SK-N-SH treated with all-trans-retinoic acid at 6 μM for 48 hours (cell line): ENCODE data around the gene TAF6.

Source experiments
- ATAC-seq: fragments of 200-7000 bp; cut with Tn5 transposase; 3 replicates; pipeline ENCODE4 v1.9.1; 2020; ENCODE audit warnings: mild to moderate bottlenecking, moderate library complexity
- ARNTL ChIP-seq: fragments of 450-650 bp; formaldehyde crosslinking; IDR thresholded peaks from 2 replicates; pipeline ENCODE4 v1.5.0; 2020; ENCODE audit warnings: low read depth, mild to moderate bottlenecking, moderate library complexity, borderline replicate concordance
- BACH2 ChIP-seq: fragments of 250-450 bp; sonication (Bioruptor Pico); IDR thresholded peaks from 2 replicates; pipeline ENCODE4 v1.9.0; 2021; ENCODE audit warnings: mild to moderate bottlenecking, borderline replicate concordance
- CSDC2 ChIP-seq: fragments of 250-450 bp; sonication (Bioruptor Pico); IDR thresholded peaks from 2 replicates; pipeline ENCODE4 v1.5.0; 2020; ENCODE audit warnings: mild to moderate bottlenecking, moderate library complexity
- GLIS3 ChIP-seq: fragments of 250-450 bp; sonication (Bioruptor Pico); IDR thresholded peaks from 2 replicates; pipeline ENCODE4 v1.5.0; 2020; ENCODE audit warnings: mild to moderate bottlenecking, moderate library complexity
- ISL1 ChIP-seq: fragments of 250-450 bp; sonication (Bioruptor Pico); IDR thresholded peaks from 2 replicates; pipeline ENCODE4 v2.1.2; 2022; ENCODE audit warnings: mild to moderate bottlenecking, moderate library complexity
- OSR1 ChIP-seq: fragments of 250-450 bp; sonication (Bioruptor Pico); IDR thresholded peaks from 2 replicates; pipeline ENCODE4 v1.8.0; 2022; ENCODE audit warnings: moderate library complexity, mild to moderate bottlenecking, inconsistent platforms
- PPARA ChIP-seq: fragments of 250-450 bp; sonication (Bioruptor Pico); IDR thresholded peaks from 2 replicates; pipeline ENCODE4 v1.5.0; 2020; ENCODE audit warnings: mild to moderate bottlenecking, borderline replicate concordance
- RARB ChIP-seq: fragments of 250-450 bp; sonication (Bioruptor Pico); IDR thresholded peaks from 2 replicates; pipeline ENCODE4 v1.8.0; 2021; ENCODE audit warnings: mild to moderate bottlenecking, moderate library complexity
- TCF4 ChIP-seq: fragments of 250-450 bp; sonication (Bioruptor Pico); IDR thresholded peaks from 2 replicates; pipeline ENCODE4 v1.8.0; 2021; ENCODE audit warnings: mild to moderate bottlenecking, moderate library complexity, borderline replicate concordance
- TOX ChIP-seq: fragments of 250-450 bp; sonication (Bioruptor Pico); IDR thresholded peaks from 2 replicates; pipeline ENCODE4 v1.8.0; 2021; ENCODE audit warnings: mild to moderate bottlenecking, moderate library complexity, borderline replicate concordance
- TSHZ2 ChIP-seq: fragments of 250-450 bp; sonication (Bioruptor Pico); IDR thresholded peaks from 2 replicates; pipeline ENCODE4 v1.5.0; 2020; ENCODE audit warnings: mild to moderate bottlenecking, moderate library complexity
- ZC3H10 ChIP-seq: fragments of 250-450 bp; sonication (Bioruptor Pico); IDR thresholded peaks from 2 replicates; pipeline ENCODE4 v1.5.1; 2021; ENCODE audit warnings: mild to moderate bottlenecking, moderate library complexity
- ZFP3 ChIP-seq: fragments of 250-450 bp; sonication (Bioruptor Pico); IDR thresholded peaks from 2 replicates; pipeline ENCODE4 v1.5.0; 2020; ENCODE audit warnings: mild to moderate bottlenecking, moderate library complexity
- ZFP30 ChIP-seq: fragments of 450-650 bp; formaldehyde crosslinking; IDR thresholded peaks from 2 replicates; pipeline ENCODE4 v1.5.0; 2022; ENCODE audit warnings: mild to moderate bottlenecking, moderate library complexity
- ZNF565 ChIP-seq: fragments of 450-650 bp; formaldehyde crosslinking; conservative IDR thresholded peaks from 2 replicates; pipeline ENCODE4 v1.5.0; 2020; ENCODE audit warnings: low read depth, mild to moderate bottlenecking, moderate library complexity
- ZNF70 ChIP-seq: fragments of 450-650 bp; formaldehyde crosslinking; IDR thresholded peaks from 2 replicates; pipeline ENCODE4 v1.5.0; 2020; ENCODE audit warnings: mild to moderate bottlenecking, moderate library complexity
- ZNF8 ChIP-seq: fragments of 450-650 bp; formaldehyde crosslinking; IDR thresholded peaks from 2 replicates; pipeline ENCODE4 v1.5.0; 2020; ENCODE audit warnings: mild to moderate bottlenecking, moderate library complexity
- TF ChIP-seq, protein P1 (sequence below): fragments of 250-450 bp; sonication (Bioruptor Pico); IDR thresholded peaks from 2 replicates; pipeline ENCODE4 v1.5.1; 2021; ENCODE audit warnings: mild to moderate bottlenecking, moderate library complexity
- TF ChIP-seq, protein P2 (sequence below): fragments of 250-450 bp; sonication (Bioruptor Pico); IDR thresholded peaks from 2 replicates; pipeline ENCODE4 v1.8.0; 2021; ENCODE audit warnings: low read depth, mild to moderate bottlenecking, moderate library complexity, borderline replicate concordance
- TF ChIP-seq, protein P3 (sequence below): fragments of 250-450 bp; sonication (Bioruptor Pico); IDR thresholded peaks from 2 replicates; pipeline ENCODE4 v1.8.0; 2020; ENCODE audit warnings: mild to moderate bottlenecking, moderate library complexity, borderline replicate concordance
- TF ChIP-seq, protein P4 (sequence below): fragments of 250-450 bp; sonication (Bioruptor Pico); IDR thresholded peaks from 2 replicates; pipeline ENCODE4 v1.5.1; 2020; ENCODE audit warnings: low read depth, mild to moderate bottlenecking, moderate library complexity

Gene TAF6

GRCh38 chr7:100152404-100152803 is 33.2 kb upstream of the TAF6 start:
- TF ChIP-seq OSR1 (CRISPR knock-in tag) (no peak), CSDC2 (CRISPR knock-in tag) (no peak), BACH2 (CRISPR knock-in tag) (no peak), ZNF70 (CRISPR knock-in tag) (no peak), ZNF565 (CRISPR knock-in tag) (no peak), ISL1 (no peak), ZFP30 (no peak), ZC3H10 (CRISPR knock-in tag) (no peak), PPARA (CRISPR knock-in tag) (no peak), TCF4 (CRISPR knock-in tag) (no peak), ZNF8 (CRISPR knock-in tag) (no peak), TOX (CRISPR knock-in tag) (no peak), RARB (CRISPR knock-in tag) (no peak), ARNTL (CRISPR knock-in tag) (no peak)
- TF ChIP-seq, protein P1, sequence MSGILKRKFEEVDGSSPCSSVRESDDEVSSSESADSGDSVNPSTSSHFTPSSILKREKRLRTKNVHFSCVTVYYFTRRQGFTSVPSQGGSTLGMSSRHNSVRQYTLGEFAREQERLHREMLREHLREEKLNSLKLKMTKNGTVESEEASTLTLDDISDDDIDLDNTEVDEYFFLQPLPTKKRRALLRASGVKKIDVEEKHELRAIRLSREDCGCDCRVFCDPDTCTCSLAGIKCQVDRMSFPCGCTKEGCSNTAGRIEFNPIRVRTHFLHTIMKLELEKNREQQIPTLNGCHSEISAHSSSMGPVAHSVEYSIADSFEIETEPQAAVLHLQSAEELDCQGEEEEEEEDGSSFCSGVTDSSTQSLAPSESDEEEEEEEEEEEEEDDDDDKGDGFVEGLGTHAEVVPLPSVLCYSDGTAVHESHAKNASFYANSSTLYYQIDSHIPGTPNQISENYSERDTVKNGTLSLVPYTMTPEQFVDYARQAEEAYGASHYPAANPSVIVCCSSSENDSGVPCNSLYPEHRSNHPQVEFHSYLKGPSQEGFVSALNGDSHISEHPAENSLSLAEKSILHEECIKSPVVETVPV (CRISPR knock-in tag) = no peak
- TF ChIP-seq, protein P2, sequence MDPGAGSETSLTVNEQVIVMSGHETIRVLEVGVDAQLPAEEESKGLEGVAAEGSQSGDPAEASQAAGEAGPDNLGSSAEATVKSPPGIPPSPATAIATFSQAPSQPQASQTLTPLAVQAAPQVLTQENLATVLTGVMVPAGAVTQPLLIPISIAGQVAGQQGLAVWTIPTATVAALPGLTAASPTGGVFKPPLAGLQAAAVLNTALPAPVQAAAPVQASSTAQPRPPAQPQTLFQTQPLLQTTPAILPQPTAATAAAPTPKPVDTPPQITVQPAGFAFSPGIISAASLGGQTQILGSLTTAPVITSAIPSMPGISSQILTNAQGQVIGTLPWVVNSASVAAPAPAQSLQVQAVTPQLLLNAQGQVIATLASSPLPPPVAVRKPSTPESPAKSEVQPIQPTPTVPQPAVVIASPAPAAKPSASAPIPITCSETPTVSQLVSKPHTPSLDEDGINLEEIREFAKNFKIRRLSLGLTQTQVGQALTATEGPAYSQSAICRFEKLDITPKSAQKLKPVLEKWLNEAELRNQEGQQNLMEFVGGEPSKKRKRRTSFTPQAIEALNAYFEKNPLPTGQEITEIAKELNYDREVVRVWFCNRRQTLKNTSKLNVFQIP (CRISPR knock-in tag) = no peak
- TF ChIP-seq, protein P3, sequence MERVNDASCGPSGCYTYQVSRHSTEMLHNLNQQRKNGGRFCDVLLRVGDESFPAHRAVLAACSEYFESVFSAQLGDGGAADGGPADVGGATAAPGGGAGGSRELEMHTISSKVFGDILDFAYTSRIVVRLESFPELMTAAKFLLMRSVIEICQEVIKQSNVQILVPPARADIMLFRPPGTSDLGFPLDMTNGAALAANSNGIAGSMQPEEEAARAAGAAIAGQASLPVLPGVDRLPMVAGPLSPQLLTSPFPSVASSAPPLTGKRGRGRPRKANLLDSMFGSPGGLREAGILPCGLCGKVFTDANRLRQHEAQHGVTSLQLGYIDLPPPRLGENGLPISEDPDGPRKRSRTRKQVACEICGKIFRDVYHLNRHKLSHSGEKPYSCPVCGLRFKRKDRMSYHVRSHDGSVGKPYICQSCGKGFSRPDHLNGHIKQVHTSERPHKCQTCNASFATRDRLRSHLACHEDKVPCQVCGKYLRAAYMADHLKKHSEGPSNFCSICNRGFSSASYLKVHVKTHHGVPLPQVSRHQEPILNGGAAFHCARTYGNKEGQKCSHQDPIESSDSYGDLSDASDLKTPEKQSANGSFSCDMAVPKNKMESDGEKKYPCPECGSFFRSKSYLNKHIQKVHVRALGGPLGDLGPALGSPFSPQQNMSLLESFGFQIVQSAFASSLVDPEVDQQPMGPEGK = no peak
- TF ChIP-seq, protein P4, sequence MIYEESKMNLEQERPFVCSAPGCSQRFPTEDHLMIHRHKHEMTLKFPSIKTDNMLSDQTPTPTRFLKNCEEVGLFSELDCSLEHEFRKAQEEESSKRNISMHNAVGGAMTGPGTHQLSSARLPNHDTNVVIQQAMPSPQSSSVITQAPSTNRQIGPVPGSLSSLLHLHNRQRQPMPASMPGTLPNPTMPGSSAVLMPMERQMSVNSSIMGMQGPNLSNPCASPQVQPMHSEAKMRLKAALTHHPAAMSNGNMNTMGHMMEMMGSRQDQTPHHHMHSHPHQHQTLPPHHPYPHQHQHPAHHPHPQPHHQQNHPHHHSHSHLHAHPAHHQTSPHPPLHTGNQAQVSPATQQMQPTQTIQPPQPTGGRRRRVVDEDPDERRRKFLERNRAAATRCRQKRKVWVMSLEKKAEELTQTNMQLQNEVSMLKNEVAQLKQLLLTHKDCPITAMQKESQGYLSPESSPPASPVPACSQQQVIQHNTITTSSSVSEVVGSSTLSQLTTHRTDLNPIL (CRISPR knock-in tag) = no peak
- no peak for ATAC-seq

GRCh38 chr7:100148559-100149328 is 29.6 kb upstream of the TAF6 start, which contains the start of gene LAMTOR4:
Gene LAMTOR4 (plus strand): TSS chr7:100148918. CDS start chr7:100148973, 55 bp downstream.
- peak; percentile 98 for ATAC-seq
- TF ChIP-seq TSHZ2 (CRISPR knock-in tag) (no peak), ZNF8 (CRISPR knock-in tag) (peak; percentile 32; the same call in 1 of the 2 replicates), GLIS3 (peak; percentile 77; the same call in 1 of the 2 replicates), ZC3H10 (CRISPR knock-in tag) (no peak), ZFP3 (CRISPR knock-in tag) (no peak), CSDC2 (CRISPR knock-in tag) (no peak)
- TF ChIP-seq, protein P3 = 0 out of 2 replicates have a peak, but pooled peaks have one; percentile 46
